Measurements from ENCODE around the gene P2RX5.

The P2RX5 gene

DNA sequence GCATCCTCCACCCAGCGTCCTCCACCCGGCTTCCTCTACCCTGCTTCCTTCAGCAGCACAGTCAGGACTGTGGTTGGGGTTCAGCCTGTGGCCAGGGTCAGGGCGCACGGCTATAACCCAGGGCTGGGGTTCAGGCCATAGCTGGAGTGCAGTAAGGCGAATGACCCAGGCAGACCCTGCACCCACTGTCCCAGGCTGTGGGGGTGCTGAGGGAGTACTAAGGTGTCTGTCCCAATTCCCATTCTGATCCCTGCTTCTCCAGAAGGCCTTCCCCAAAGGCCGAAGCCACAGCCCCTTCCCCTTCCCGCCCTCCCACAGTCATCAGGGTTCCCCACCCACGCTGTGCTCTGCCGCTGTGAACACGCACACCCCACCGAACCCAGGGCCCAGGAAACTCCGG lies 14.9 kb downstream of the P2RX5 start:
- no peak for DNase-seq

DNA sequence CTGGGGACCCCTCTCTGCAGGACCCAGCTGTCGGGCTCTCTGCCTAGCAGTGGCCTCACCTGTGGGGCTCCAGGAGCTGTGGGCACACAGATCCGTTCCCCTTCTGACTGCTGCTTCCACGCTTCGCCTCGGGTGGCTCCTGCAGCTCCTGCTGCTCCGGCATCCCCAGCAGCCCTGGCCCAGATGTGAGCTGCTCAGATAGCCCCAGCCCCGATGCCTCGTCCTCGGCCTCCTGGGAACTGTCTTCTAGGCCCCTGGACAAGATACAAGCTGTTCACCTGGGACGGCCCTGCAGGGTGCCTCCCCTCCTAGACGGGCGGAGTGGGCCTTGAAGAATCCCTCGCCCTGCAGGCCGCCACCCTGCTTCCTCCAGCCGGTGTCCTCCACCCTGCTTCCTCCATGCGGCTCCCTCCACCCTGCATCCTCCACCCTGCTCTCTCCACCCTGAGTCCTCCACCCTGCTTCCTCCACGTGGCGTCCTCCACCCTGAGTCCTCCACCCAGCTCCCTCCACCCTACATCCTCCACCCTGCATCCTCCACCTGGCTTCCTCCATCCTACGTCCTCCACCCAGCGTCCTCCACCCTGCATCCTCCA lies 16.3 kb downstream of the P2RX5 start:
- no peak for DNase-seq

DNA sequence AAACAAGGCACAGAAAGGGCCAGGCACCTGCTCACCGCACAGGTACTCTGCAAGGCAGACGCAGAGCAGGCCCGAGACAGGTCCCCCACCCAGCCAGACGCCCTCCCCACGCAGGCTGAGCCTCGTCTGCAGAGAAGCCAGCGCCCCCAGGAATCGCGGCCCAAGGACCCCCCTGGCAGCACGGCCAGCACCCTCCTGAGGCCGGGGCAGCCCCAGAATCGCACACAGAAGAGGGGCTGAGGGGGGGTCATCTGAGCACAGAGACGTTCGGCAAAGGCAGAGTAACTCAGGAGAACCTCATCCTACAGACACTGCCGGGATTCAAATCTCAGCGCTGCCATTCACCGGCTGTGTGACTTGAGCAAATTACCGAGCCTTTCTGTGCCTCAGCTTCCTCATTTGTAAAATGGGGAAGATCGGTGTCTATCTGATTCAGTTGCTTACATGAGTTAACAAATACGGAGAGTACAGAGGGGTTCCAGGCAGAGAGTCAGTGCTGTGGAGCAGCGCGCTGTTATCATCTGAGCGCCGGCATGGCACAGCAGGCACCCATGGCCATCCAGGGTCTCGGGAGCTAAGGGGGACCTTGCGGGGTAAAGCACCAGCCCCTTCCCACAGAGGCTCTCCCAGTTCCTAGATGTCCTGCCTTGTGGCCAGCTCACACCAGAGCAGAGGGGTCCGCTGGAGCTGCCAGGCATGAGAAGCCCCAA lies 17.0 kb downstream of the P2RX5 start:
- DNase-seq = no peak

DNA sequence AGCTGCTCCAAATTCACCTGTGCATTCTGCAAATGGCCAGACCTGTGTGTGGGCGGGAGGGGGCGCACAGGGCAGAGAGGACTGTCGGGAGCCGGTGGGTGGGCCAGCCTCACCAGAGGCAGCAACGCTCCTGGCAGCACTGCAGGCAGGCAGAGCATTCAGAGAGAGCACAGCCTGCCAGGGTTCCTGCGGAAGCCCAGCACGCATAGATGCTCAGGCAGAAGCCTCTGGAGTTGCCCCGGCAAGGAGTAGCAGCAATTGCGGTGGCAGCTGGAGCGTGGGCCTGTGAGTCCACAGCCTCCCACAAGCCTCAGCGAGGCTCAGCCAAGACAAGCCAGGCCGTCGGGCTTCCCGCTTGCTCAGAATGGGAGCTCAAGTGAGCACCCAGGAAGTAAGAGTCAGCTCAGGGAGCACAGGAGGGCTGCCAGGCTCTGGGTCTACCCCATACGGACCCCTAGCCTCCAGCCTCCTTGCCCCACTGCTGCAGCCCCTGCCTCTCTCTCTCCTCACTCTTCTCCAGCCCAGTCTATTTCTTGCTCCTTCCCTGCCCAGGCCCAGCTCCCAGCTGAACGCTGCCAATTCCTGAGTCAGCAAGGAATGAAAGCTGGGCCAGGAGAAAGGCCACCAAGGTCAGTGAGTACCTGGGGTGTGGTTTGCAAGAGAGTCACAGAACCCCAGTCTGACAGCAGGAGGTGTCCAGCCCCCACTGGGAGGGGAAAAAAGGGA lies 17.7 kb downstream of the P2RX5 start:
- DNase-seq = no peak

DNA sequence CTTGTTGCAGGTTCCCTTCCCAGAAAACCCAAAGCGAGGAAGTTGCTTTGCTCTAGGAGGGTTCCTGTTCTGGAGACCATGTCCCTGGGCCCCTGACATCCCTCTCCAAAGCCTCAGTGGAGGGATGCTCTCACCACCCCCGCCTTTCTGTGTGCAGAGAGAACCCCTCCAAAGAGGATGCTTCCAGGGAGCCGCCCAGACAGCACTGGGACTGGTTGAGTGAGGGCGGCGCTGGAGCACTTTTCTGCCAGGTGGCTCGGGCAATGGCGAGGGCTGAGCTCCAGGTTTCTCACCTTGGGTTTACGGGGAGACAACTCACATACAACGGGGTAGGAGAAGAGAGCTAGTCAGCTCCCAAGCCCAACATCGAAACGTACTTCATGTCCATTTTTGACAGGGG lies 20.1 kb downstream of the P2RX5 start:
- no peak for DNase-seq

DNA sequence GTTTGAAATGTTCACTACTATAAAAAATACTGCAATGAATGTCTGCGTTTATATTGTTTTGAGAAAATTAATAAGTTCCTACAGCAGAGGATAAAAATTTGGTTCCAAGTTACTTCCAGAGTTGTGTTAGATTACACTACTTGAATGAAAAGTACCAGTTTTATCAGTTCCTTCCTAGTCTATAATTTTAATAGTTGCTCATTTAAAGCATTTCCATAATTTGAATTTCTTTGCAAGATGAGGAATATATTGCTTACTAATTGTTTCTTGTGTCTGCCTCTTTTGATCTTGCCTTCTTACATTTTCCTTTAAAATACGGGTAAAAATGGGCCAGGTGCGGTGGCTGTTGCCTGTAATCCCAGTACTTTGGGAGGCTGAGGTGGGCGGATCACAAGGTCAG lies 23.4 kb downstream of the P2RX5 start:
- DNase-seq = no peak

DNA sequence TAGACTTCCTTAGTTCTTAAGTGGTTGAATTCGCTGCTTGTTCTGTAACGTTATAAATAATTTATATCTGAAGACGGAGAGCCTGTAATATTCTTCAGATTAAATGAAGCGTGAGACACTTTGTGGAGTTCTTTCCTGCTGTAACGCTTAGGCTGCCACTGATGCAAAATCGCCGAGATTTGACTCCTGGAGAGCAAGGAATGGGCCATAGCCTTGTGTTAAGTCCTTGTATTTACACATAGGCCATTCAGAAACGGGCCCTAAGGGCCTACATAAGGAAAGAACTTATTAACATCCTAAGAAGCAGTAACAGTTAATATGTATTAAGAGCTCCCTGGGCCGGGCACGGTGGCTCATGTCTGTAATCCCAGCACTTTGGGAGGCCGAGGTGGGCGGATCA lies 26.4 kb downstream of the P2RX5 start:
- DNase-seq = no peak

DNA sequence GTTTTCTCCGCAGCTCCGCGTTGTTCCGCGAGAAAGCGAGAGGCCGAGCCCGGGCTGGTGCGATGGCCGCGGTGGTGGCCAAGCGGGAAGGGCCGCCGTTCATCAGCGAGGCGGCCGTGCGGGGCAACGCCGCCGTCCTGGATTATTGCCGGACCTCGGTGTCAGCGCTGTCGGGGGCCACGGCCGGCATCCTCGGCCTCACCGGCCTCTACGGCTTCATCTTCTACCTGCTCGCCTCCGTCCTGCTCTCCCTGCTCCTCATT lies 26.9 kb downstream of the P2RX5 start:
- no peak for DNase-seq

DNA sequence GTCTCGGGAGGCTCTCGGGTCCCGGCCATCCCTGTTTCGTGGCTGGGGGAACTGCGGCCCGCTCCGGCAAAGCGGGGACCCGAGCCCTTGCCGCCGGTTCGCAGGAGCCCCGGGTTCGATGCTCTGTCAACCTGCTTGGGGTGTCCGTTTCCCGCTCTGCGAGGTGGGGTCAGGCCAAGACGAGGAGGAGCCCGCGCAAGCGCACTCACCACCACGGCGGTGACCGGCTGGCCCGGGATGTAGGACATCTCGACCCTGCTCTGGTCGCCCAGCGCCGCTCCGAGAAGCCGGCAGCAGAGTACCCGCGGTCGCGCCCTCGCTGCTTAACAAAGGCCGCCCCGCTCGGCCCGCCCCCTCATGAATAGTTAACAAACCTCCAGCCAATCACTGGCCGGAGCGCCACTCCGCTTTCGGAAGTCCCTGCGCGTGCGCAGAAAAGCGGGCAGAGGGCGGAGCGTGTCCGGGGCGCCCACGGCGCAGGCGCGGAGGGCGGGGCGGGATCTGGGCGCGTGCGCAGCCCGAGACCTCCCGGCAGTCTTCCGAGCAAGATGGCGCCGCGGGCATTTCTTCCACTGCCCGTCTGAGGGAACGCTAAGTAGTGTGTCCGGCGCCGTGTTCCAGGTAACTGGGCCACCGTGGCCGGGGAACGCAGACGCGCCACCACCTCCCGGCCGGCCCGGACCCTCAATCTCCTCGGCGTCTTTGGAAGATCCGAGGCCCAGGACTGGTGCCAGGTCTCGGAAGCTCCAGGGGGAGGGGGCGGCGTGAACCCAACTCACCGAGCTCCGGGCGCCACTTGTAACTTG lies 27.5 kb downstream of the P2RX5 start, which contains the start of the genes EMC6 and TAX1BP3:
TSS of gene EMC6 (plus strand) at position 534 of the 806 bp plus-strand sequence. CDS start 335 bp downstream, outside the sequence.
TSS of gene TAX1BP3 (minus strand) at position 300 of the 806 bp plus-strand sequence. CDS start at position 248, 52 bp downstream.
- peak; percentile 98 for DNase-seq

DNA sequence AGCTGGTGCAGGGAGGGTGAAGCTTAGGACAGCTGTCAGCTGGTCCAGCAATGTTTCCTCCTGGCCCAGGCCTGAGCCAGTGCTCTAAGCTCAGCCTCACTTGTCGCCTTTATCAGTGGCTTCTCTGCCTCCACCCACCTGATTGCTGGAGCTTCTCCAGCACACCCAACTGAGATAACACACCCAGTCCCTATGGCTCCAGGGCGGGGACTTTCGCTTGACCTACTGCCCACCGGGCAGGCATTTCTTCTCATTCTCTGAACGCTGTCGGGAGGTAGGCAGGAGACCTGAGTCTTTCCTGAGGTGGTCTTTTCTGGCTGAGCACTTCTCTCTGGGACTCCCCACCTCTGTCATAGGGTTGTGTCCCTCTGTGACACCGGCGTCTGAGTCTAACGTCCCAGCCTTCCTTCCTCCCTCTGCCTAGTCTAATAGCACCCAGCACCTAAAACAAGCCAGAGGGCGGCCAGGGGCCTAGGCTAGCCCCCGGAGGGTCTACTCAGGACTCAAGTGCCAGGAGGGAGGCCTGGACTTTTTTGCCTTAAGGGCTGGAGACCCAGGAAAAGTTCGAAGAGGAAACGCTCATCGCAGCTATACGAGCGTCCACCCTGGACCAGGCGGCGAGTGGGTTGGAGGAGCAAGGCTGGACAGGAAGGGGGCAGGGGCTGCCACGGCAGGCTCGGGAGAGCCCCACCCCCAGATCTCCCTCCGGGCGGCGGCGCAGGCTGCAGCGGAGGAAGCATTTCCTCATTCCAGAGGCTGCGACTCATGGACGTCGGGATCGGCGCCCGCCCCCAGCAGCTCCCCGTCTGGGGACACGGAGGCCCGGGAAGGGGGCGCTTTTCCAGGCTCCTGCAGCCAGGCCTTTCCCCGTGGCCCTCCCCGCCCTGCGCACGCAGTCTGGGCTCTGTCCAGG lies 28.3 kb downstream of the P2RX5 start:
- peak; percentile 75 for DNase-seq

DNA sequence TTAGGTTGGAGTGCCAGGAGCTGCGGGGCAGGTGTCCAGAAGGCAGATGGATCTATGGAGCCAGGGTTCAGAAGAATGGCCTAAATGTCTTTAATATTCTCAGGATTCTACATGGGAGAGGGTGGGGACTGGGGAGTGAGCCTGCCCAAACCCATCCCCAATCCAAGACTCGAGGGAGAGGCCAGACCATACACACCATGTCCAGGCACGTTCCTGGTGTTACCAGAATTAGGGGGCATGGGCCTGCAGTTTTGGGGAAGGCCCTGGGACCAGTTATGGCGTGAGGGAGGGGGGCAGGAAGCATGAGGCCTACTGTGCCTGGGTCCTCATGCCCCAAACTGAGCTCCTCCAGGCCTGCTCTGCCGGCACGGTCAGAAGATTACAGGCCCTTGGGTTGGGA lies 29.4 kb downstream of the P2RX5 start:
- no peak for DNase-seq

DNA sequence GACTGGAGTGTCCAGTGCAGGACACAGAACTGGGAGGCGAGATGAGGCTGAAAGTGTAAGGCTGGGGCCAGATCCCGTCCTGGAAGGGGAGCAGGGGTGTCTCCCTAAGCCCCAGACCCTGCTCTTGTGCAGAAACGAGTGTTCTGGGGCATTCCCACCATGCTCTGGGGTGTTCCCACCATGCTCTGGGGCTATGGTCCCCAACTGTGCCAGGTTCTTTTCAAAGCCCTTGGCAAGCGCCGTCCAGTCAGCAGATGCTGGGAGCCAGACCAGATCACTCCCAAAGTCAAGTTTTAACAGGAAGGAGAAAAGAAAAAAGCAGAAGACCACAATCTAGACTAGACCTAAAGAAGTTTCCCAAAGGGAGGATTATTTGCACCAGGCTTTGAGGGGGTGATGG lies 30.1 kb downstream of the P2RX5 start:
- no peak for DNase-seq

DNA sequence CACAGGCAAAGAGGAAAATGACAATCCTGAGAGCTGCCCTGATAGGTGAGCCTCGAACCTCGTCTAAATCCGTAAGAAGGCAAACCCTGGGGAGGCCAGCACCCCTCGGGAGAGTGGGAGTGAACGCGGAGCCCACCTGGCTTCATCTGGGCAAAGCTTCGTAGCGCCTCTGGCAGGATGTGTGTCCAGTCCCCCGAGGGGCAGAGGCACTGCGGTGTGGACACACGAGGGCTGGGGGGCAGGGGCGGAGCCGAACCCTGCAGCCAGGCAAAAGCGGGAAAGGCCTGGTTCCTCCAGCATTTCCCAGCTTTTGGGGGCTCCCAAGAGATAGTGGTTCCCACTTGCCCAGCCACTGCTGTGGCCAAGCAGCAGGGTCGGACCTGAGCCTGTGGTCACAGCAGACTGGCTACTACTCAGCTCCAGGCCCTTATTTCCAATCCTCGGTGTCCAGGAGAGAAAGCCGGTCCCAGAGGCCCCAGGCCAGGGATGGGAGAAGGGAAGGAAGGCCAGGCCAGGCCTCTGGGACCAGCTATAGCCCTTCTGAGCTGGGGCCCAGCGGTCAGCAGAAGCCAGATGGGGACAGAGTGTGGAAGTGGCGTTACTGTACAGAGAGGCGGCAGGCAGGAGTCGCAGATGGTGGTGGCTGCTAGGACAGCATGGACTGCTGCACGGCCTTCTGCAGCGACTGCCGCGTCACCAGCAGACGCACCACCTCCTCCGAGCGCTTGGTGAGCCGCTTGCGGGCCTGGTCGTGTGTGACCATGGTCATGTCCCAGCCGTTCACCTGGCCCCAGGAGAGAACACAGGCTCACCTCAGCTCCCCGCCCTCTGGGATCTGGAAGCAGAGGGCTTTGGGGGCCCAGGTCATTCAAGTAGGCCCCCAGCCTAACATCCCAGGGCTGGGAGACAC lies 32.6 kb downstream of the P2RX5 start:
- no peak for DNase-seq

DNA sequence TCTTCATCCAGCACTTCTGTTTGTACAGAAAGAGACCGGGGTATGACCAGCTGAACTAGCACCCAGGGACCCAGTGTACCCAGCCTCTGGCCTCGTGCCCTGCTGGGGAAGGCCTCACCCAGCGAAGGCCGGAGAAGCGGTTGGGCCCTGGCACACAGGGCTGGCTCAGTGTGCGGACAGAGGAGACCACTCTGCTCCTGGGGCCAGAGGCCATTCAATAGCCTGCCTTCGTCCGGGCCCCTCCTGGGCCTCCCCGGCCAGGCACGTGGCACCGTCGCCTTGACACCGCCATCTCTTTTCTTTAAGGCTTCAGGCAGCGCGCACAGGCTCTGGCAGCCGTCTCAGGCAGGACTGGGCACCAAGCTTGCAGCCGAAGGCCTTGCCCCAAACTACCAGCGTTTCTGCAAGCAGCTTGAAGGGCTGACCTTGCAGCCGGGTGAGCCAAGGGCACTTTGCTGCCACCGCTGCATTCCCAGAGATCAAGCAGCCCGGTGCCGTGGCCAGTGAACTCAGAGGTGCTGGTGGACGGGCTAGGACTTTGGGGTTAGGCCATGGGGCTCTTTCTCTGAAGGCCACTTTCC lies 35.6 kb downstream of the P2RX5 start:
- no peak for DNase-seq

DNA sequence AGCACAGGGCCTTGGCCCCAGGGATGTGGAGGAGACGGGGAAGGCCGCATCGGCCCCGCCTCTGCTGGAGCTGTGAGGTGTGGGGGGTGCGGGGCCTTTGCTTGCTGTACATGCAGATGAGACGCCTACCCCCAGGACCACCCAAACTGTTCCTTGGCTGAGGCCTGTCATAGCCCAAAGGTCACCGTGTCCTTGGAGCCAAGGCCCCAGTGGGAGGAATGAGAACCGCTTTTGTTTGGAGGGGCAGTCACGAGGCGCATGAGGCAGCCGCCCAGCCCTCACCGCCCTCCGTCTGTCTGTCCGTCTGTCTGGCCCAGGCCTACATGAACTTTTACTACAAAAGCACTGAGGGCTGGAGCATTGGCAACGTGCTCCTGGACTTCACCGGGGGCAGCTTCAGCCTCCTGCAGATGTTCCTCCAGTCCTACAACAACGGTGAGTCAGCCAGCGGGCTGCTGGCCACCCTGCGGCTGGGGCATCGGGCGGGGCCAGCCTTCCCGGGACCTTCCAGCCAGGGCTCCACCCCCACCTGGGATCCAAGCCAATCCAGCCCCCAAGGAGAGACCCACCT lies 36.3 kb downstream of the P2RX5 start:
- no peak for DNase-seq

DNA sequence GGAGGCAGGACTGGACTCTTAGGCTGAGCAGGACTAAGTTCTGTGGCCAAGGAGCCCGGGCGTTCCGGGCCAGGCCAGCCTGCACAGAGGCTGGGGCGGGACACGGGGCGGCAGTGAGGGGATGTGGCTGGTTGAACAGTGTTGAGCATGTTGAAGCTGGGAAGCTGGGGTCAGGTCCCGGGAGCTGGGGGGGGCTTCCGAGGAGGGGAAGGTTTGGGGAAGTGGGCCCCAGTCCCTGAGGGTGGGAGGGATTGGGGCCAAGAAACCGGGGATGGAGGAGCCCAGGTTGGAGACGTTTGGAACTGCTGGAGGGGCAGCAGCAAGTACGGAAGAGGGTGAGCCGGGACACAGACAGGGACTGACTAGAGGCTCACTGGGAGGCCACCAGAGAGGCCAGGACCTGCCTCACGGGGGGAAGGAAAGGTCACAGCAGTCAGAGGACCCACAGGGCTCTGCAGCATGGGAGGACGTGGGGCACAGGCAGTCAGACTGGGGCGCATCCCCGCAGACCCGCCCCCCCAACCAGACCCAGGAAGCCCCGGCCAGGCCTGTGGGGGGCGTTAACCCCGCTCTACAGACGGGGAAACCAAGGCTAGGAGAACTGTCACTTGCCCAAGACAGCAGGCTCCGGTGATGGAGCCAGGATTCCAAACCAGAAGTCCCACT lies 37.0 kb downstream of the P2RX5 start:
- DNase-seq = no peak

DNA sequence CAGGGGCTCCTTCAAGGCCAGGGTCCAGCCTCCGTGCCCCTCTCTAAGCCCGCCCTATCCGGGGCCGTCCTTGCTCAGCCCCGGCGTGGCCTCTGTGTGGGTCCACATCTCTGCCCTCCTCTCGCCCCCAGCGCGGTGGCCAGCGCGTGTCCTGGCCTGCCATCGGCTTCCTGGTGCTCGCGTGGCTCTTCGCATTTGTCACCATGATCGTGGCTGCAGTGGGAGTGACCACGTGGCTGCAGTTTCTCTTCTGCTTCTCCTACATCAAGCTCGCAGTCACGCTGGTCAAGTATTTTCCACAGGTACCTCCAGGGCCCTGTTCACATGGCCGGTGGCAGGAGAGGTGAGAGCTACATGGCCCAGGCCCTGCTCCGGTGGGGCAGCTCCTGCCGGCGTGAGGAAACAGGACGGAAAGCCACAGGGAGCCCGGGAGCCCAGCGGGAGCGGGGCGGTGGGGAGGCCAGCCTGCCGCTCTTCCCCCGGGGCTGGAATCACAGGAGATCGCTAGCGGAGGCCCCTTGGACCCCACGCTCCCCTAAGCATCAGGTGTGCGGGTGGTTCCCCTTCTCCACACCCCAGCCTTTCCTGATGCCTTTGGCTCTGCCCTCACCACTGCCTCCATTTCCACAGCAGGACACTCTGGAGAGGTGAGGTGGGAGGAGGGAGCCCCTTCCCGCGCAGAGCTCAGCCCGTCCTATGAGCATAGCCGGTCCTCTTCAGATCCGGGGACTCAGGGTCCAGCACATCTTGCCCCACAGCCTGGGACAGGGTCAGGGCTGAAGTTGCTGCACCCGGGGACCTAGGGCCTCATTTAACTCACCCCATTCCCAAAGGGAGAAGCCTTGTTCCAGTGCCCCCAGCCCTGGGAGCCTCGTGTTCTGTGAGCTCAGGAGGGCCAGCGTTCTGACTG lies 37.8 kb downstream of the P2RX5 start:
- no peak for DNase-seq

DNA sequence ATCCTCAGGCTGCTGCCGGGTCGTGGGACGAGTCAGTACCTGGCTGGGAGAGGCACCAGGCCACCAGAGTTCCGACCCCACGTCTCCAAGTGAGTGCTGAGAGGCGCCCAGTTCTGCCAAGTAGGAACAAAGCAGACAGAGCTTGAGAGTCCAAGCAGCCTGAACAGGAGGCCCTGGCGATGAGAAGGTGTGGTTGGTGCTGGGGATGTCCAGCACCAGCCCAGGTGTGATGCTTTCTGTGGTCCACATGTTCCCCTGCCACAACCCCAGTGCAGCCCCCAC lies 38.4 kb downstream of the P2RX5 start:
- no peak for DNase-seq

Measured in NCI-H146 (cell line).